OCI-LY3 (cell line): ENCODE measurements around the gene LIX1.

ENCODE experiments used
- CTCF ChIP-seq: fragments of 200-600, 300-600 bp; sonication (generic); IDR thresholded peaks from 2 replicates; pipeline ENCODE4 v1.5.1; 2014; ENCODE audit warnings: antibody characterized with exemption, low read length, low read depth
- EZH2phosphoT487 ChIP-seq: fragments of 200-600 bp; shearing (Covaris generic); IDR thresholded peaks from 2 replicates; pipeline ENCODE4 v1.6.1; 2018; ENCODE audit warnings: antibody characterized with exemption, mixed run types, low read depth

GRCh38 chr5:97076098-97076497 is 66.3 kb downstream of the LIX1 start:
- no peak for TF ChIP-seq CTCF
- TF ChIP-seq EZH2phosphoT487 = no peak
